ENCODE results near the gene CTBP2. TPM values are rescaled to one million over a fixed set of nuclear protein-coding genes. Genes with fewer than 3 reads are reported as not detected.

The CTBP2 gene
- total RNA-seq, 1 experiment from 2014 or later, result 125 TPM

- in situ Hi-C loops (cut with HindIII; ENCODE audit: low pct_unique_long_range_greater_than_20kb, low sequenced_read_pairs), result no loop called here
- no peaks in the 10 kb centered on the region for H3K4me1 ChIP-seq (ENCODE audit: control insufficient read depth, insufficient read depth, low read length)
- H3K4me3 ChIP-seq (ENCODE audit: low read depth in 2 of 2, low read length in 2 of 2), result no peak overlapping the region
- TSS peak; percentile 27 for BruUV-seq (replicated peaks)
- no peaks in the 10 kb centered on the region for H3K9me3 ChIP-seq (ENCODE audit: control insufficient read depth, insufficient read depth, low read depth, low read length)
- POLR2A ChIA-PET, result no interaction called here
- H3K27ac ChIP-seq (ENCODE audit: low read length), result no peak overlapping the region
- DNase-seq (ENCODE audit: low read depth, low spot score) (no peak), ATAC-seq (peak; percentile 57)
- TF ChIP-seq CTCF (IDR thresholded peaks at IDR 0.05), result no peak
- CTCF ChIA-PET, result interaction anchor here (0.6 kb wide), 2 partner anchors 443 to 1245 kb away, joined by 5 to 6 read pairs; no protein-coding TSS in a partner anchor
- intact Hi-C loops (cut with micrococcal nuclease; ENCODE audit: unreplicated experiment), result no loop called here
- no peaks in the 10 kb centered on the region for H3K27me3 ChIP-seq (ENCODE audit: control insufficient read depth, insufficient read depth, low read length)
- H3K36me3 ChIP-seq (ENCODE audit: control insufficient read depth, insufficient read depth, low read length), result peaks cover 5% of the 10 kb centered on the region; the same call in 1 of the 2 replicates
Measured at GRCh38 chr10:124977648-124978375, 182.6 kb downstream of the CTBP2 start.

DNA sequence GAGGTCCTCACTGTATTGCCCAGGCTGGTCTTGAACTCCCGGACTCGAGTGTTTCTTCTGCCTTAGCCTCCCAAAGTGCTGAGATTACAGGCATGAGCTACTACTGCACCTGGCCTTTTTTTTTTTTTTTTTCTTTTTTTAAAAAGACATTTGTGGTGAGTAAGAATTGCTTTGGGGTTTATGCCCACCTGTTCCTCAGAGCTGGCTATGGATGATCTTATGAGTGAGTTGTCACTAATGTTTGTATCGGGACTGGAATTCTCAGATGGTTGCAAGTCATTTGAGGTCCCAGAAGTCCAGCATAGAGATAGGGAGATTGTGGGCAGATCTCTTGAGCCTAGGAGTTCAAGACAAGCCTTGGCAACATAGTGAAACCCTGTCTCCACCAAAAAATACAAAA is 183.2 kb downstream of the CTBP2 start:
- DNase-seq (ENCODE audit: low read depth, low spot score) (no peak), ATAC-seq (0 out of 2 replicates have a peak, but pooled peaks have one; percentile 20)
- Histone ChIP-seq H3K4me1 (ENCODE audit: control insufficient read depth, insufficient read depth, low read length) (no peaks in the 10 kb centered on the region), H3K36me3 (ENCODE audit: control insufficient read depth, insufficient read depth, low read length) (peaks cover 5% of the 10 kb centered on the region; the same call in 1 of the 2 replicates), H3K27ac (ENCODE audit: low read length) (no peak overlapping the region), H3K27me3 (ENCODE audit: control insufficient read depth, insufficient read depth, low read length) (no peaks in the 10 kb centered on the region), H3K9me3 (ENCODE audit: control insufficient read depth, insufficient read depth, low read depth, low read length) (no peaks in the 10 kb centered on the region), H3K4me3 (ENCODE audit: low read depth in 2 of 2, low read length in 2 of 2) (no peak overlapping the region)
- CTCF ChIA-PET, result no interaction called here
- POLR2A ChIA-PET, result no interaction called here
- no TSS peak for BruUV-seq (replicated peaks)
- in situ Hi-C loops (cut with HindIII; ENCODE audit: low pct_unique_long_range_greater_than_20kb, low sequenced_read_pairs) (no loop called here), intact Hi-C loops (cut with micrococcal nuclease; ENCODE audit: unreplicated experiment) (no loop called here)
- TF ChIP-seq TCF7L2 (IDR thresholded peaks at IDR 0.05; ENCODE audit: low read depth, low read length) (no peak), SIN3A (IDR thresholded peaks at IDR 0.05; ENCODE audit: borderline replicate concordance, insufficient read depth, low read depth, low read length) (no peak), POLR2AphosphoS5 (IDR thresholded peaks at IDR 0.05; ENCODE audit: low read depth, low read length) (no peak), REST (IDR thresholded peaks at IDR 0.05; ENCODE audit: insufficient read depth in 1 of 2, low read depth in 2 of 2, low read length in 1 of 2) (no peak)

DNA sequence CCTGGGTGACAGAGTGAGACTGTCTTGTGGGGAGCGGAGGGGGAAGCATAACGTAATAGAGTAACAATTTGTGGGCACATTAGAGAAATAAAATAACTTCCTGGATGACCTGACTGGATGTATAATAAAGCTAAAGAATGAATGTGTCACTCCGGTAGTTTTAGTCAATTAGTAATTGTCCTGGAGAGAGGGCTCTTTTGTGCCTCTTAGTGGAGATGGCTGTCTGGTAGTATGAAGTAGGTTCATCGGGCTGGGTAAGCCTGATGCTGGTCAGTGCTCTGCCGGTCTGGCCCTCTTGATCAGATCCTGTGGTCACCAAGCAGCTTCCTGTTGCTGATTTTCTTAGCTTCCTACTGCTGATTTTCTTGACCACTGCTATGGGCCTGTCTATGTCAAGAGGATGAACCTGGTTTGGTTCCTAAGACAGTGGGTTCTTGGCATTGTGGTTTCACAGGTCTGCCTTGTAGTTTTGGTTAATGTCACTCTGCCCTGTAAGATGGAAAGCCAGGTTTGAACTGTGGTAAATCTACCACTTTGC is 184.3 kb downstream of the CTBP2 start:
- ChIA-PET CTCF (no interaction called here), POLR2A (no interaction called here)
- no peak for TF ChIP-seq POLR2AphosphoS5 (IDR thresholded peaks at IDR 0.05; ENCODE audit: low read depth, low read length)
- Histone ChIP-seq H3K36me3 (ENCODE audit: control insufficient read depth, insufficient read depth, low read length) (peaks cover 5% of the 10 kb centered on the region; the same call in 1 of the 2 replicates), H3K9me3 (ENCODE audit: control insufficient read depth, insufficient read depth, low read depth, low read length) (no peaks in the 10 kb centered on the region), H3K27me3 (ENCODE audit: control insufficient read depth, insufficient read depth, low read length) (no peaks in the 10 kb centered on the region), H3K4me3 (ENCODE audit: low read depth in 2 of 2, low read length in 2 of 2) (no peak overlapping the region), H3K27ac (ENCODE audit: low read length) (no peak overlapping the region), H3K4me1 (ENCODE audit: control insufficient read depth, insufficient read depth, low read length) (no peaks in the 10 kb centered on the region)
- in situ Hi-C loops (cut with HindIII; ENCODE audit: low pct_unique_long_range_greater_than_20kb, low sequenced_read_pairs) (no loop called here), intact Hi-C loops (cut with micrococcal nuclease; ENCODE audit: unreplicated experiment) (no loop called here)
- no peak for DNase-seq (ENCODE audit: low read depth, low spot score)
- no peak for ATAC-seq
- TSS peak; percentile 64 for BruUV-seq (replicated peaks)

All from Panc1 (cell line).